Measurements from ENCODE around the gene CCN2. TPM values are rescaled to one million over a fixed set of nuclear protein-coding genes. Genes with fewer than 3 reads are reported as not detected.

Gene CCN2
- total and polyA plus RNA-seq, 2 of the 8 experiments (the other 6 are each of a cell fraction or from before 2014, with no cell fraction given): 25.0 to 107 TPM

- no peak overlapping the region for H3K18ac ChIP-seq (ENCODE audit: extremely low read depth, low read length)
- H4K5ac ChIP-seq (ENCODE audit: insufficient read length, low read depth, low read length): no peak overlapping the region
- H3K4me2 ChIP-seq (ENCODE audit: insufficient read depth in 1 of 2, low read depth in 2 of 2, low read length in 2 of 2): peak overlapping the region in 1 of 2 experiments; percentile 36; a peak in 3 of 4 replicates
- H2BK20ac ChIP-seq (ENCODE audit: low read length): peak overlapping the region; percentile 36; the same call in 1 of the 2 replicates
- H3K9ac ChIP-seq (replicated peaks in 1 of 4; ENCODE audit: extremely low read depth in 1 of 4, low read depth in 3 of 4, low read length in 3 of 4): no peak overlapping the region
- no peaks in the 10 kb centered on the region for H4K20me1 ChIP-seq (replicated peaks in 1 of 2; ENCODE audit: control insufficient read depth in 1 of 2, insufficient read depth in 2 of 2, low read length in 2 of 2)
- H3K4me3 ChIP-seq (ENCODE audit: extremely low read depth in 1 of 4, insufficient read depth in 2 of 4, low read depth in 3 of 4, low read length in 4 of 4): no peak overlapping the region; a peak in 1 of 8 replicates
- H3K4ac ChIP-seq (replicated peaks; ENCODE audit: insufficient read length, low read depth, low read length): no peak overlapping the region
- 0 out of 2 replicates have a peak overlapping the region, but pooled peaks have one; percentile 2 for H2BK12ac ChIP-seq (ENCODE audit: low read depth, low read length)
- peak overlapping the region; percentile 57; the same call in 1 of the 2 replicates for H2BK5ac ChIP-seq (ENCODE audit: low read depth, low read length)
- DNase-seq (ENCODE audit: low read depth in 1 of 2, low spot score in 2 of 2): no peak
- ChIA-PET CTCF (ENCODE audit: partially characterized antibody) (interaction anchor here (0.7 to 1.2 kb wide), 3 partner anchors 10 to 205 kb away, joined by 3 to 4 read pairs (median 3); no protein-coding TSS in a partner anchor), POLR2A (ENCODE audit: partially characterized antibody) (interaction anchor here (1.1 to 1.5 kb wide), 3 partner anchors 10 to 86 kb away, joined by 3 to 7 read pairs (median 3); no protein-coding TSS in a partner anchor)
- peaks cover 24 to 29% of the 10 kb centered on the region in 2 experiments for H3K9me3 ChIP-seq (ENCODE audit: insufficient read depth in 2 of 2, low read depth in 1 of 2, low read length in 1 of 2)
- H2AFZ ChIP-seq (ENCODE audit: low read length): no peak overlapping the region
- H3K23me2 ChIP-seq (ENCODE audit: low read depth, low read length): no peaks in the 10 kb centered on the region; the same call in 1 of the 2 replicates
- H3K14ac ChIP-seq (ENCODE audit: insufficient read length): no peak overlapping the region
- no peak overlapping the region for H2AK5ac ChIP-seq (ENCODE audit: low read depth, low read length)
- no peak overlapping the region for H3K23ac ChIP-seq (ENCODE audit: insufficient read length)
- H2BK15ac ChIP-seq (ENCODE audit: low read length): no peak overlapping the region
- H4K91ac ChIP-seq (replicated peaks; ENCODE audit: insufficient read length, low read length): peak overlapping the region; percentile 49
- no peak overlapping the region for H3K27ac ChIP-seq (ENCODE audit: low read depth, low read length)
- no peak overlapping the region for H3K56ac ChIP-seq (replicated peaks; ENCODE audit: insufficient read length, low read depth, low read length)
- H3K27me3 ChIP-seq (replicated peaks in 1 of 4; ENCODE audit: control insufficient read depth in 3 of 4, extremely low read depth in 1 of 4, insufficient read depth in 3 of 4, low read length in 3 of 4): no peaks in the 10 kb centered on the region
- peaks cover 0 to 31% of the 10 kb centered on the region in 2 experiments; a peak in 2 of 4 replicates for H3K79me2 ChIP-seq (ENCODE audit: control insufficient read depth in 1 of 2, insufficient read depth in 2 of 2, low read length in 2 of 2)
- peaks cover 0 to 6% (median under 1%) of the 10 kb centered on the region in 4 experiments; a peak in 4 of 7 replicates for H3K4me1 ChIP-seq (replicated peaks in 1 of 4; ENCODE audit: control insufficient read depth in 3 of 4, insufficient read depth in 4 of 4, low read length in 3 of 4)
- peak overlapping the region; percentile 79 for H2BK120ac ChIP-seq (replicated peaks; ENCODE audit: low read depth, low read length)
- H4K8ac ChIP-seq (ENCODE audit: extremely low read depth, insufficient read depth, low read length): no peak overlapping the region
- peaks cover 0 to 23% (median 8%) of the 10 kb centered on the region in 4 experiments; a peak in 3 of 8 replicates for H3K36me3 ChIP-seq (ENCODE audit: control insufficient read depth in 2 of 4, insufficient read depth in 4 of 4, low read length in 3 of 4)
- H3K79me1 ChIP-seq (ENCODE audit: low read depth, low read length): no peaks in the 10 kb centered on the region
- FAIRE-seq: no peak
- TF ChIP-seq NANOG (IDR thresholded peaks at IDR 0.05; ENCODE audit: insufficient read depth, low read depth, low read length, poor library complexity, severe bottlenecking) (no peak), CTBP2 (IDR thresholded peaks at IDR 0.05; ENCODE audit: borderline replicate concordance, insufficient read depth, insufficient read length, low read length) (no peak), ATF2 (IDR thresholded peaks at IDR 0.05; ENCODE audit: low read length) (no peak)
These were observed 50.9 kb downstream of the CCN2 start for GRCh38 chr6:131900231-131900630.
